IMR-90 (cell line): ENCODE measurements around the gene CFAP61. TPM values are rescaled to one million over a fixed set of nuclear protein-coding genes. Genes with fewer than 3 reads are reported as not detected.

Experiments used
- ATAC-seq: fragments of 200-7000 bp; cut with Tn5 transposase; 2 replicates; pipeline ENCODE4 v1.9.1; 2020; ENCODE audit warnings: low read depth, mild to moderate bottlenecking, moderate library complexity
- BruUV-seq: library from RNA; stranded (reverse); fragments of 400-500 nt; replicated peaks from 2 replicates; lab custom pipeline; 2021; lab: Mats Ljungman, UMichigan
- CTCF ChIA-PET: fragments of 300-600 bp; formaldehyde crosslinking; extraction: SDS; loops from one replicate; lab custom pipeline; 2021; ENCODE audit warnings: antibody characterized with exemption; lab: Yijun Ruan, JAX
- POLR2A ChIA-PET: fragments of 300-600 bp; sonication (Branson Sonifier 250); formaldehyde crosslinking; loops from one replicate; lab custom pipeline; 2022; ENCODE audit warnings: antibody characterized with exemption; ENCODE audit not compliant: unreplicated experiment; lab: Charles Lee
- DNase-seq: peaks from one replicate; pipeline ENCODE4 v3.0.0; 2013
- H2AFZ ChIP-seq: replicated peaks from 2 replicates; pipeline ENCODE3; 2013; ENCODE audit warnings: low read length, mild to moderate bottlenecking; ENCODE audit not compliant: poor library complexity
- H2AK5ac ChIP-seq: 2 replicates; pipeline ENCODE4 v1.6.1; 2013; ENCODE audit warnings: low read depth, low read length, inconsistent platforms
- H2AK9ac ChIP-seq: replicated peaks from 2 replicates; pipeline ENCODE3; 2013; ENCODE audit warnings: mild to moderate bottlenecking, low read depth, low read length, moderate library complexity; ENCODE audit not compliant: poor library complexity
- H2BK120ac ChIP-seq: 2 replicates; pipeline ENCODE4 v1.6.1; 2013; ENCODE audit warnings: low read depth, low read length, inconsistent platforms
- H2BK15ac ChIP-seq: 3 replicates; pipeline ENCODE4 v1.6.1; 2013; ENCODE audit warnings: low read depth, low read length, inconsistent platforms
- H2BK20ac ChIP-seq: 2 replicates; pipeline ENCODE4 v1.6.1; 2013; ENCODE audit warnings: low read depth, mild to moderate bottlenecking, inconsistent platforms, low read length, moderate library complexity
- H2BK5ac ChIP-seq: 2 replicates; pipeline ENCODE4 v1.6.1; 2013; ENCODE audit warnings: mild to moderate bottlenecking, low read depth, low read length, inconsistent platforms; ENCODE audit not compliant: poor library complexity, severe bottlenecking
- H3K14ac ChIP-seq: replicated peaks from 2 replicates; pipeline ENCODE4 v1.6.1; 2013; ENCODE audit warnings: low read depth, low read length, inconsistent platforms
- H3K18ac ChIP-seq: 2 replicates; pipeline ENCODE4 v1.6.1; 2013; ENCODE audit warnings: low read depth, low read length, control low read depth
- H3K23ac ChIP-seq: 2 replicates; pipeline ENCODE4 v1.6.1; 2013; ENCODE audit warnings: low read depth, low read length, inconsistent platforms
- H3K27ac ChIP-seq: 2 replicates; pipeline ENCODE4 v1.5.1; 2013; ENCODE audit warnings: mild to moderate bottlenecking, control low read depth, low read length; ENCODE audit not compliant: insufficient read depth
- H3K27me3 ChIP-seq: 2 replicates; pipeline ENCODE4 v1.6.1; 2013; ENCODE audit warnings: low read length; ENCODE audit not compliant: control insufficient read depth, insufficient read depth
- H3K36me3 ChIP-seq: 2 replicates; pipeline ENCODE4 v1.6.1; 2013; ENCODE audit warnings: low read length, mixed read lengths; ENCODE audit not compliant: control insufficient read depth, insufficient read depth
- H3K4ac ChIP-seq: 2 replicates; pipeline ENCODE4 v1.6.1; 2013; ENCODE audit warnings: low read depth, low read length, inconsistent platforms
- H3K4me1 ChIP-seq: 2 replicates; pipeline ENCODE4 v1.6.1; 2013; ENCODE audit warnings: low read length, mixed read lengths; ENCODE audit not compliant: control insufficient read depth, insufficient read depth
- H3K4me2 ChIP-seq: 2 replicates; pipeline ENCODE4 v1.6.1; 2013; ENCODE audit warnings: low read depth, mild to moderate bottlenecking, control low read depth, low read length, moderate library complexity
- H3K4me3 ChIP-seq: 2 replicates; pipeline ENCODE4 v1.5.1; 2013; ENCODE audit warnings: low read depth, mild to moderate bottlenecking, control low read depth, low read length, moderate library complexity; ENCODE audit not compliant: insufficient read depth
- H3K56ac ChIP-seq: 2 replicates; pipeline ENCODE4 v1.6.1; 2013; ENCODE audit warnings: low read length, inconsistent platforms; ENCODE audit not compliant: insufficient read depth; ENCODE audit errors: extremely low read depth
- H3K79me1 ChIP-seq, 2 experiments: 2 replicates each; pipeline ENCODE4 v1.6.1; 2013; ENCODE audit warnings: low read length in 2 of 2, inconsistent platforms in 1 of 2, low read depth in 1 of 2
- H3K9ac ChIP-seq: 2 replicates; pipeline ENCODE4 v1.6.1; 2013; ENCODE audit warnings: low read depth, low read length, control low read depth
- H3K9me1 ChIP-seq: 2 replicates; pipeline ENCODE4 v1.6.1; 2013; ENCODE audit warnings: low read length, inconsistent platforms; ENCODE audit not compliant: insufficient read depth
- H3K9me3 ChIP-seq: 2 replicates; pipeline ENCODE4 v1.6.1; 2013; ENCODE audit warnings: low read length; ENCODE audit not compliant: control insufficient read depth, insufficient read depth
- H4K20me1 ChIP-seq: 2 replicates; pipeline ENCODE4 v1.6.1; 2013; ENCODE audit warnings: low read length, inconsistent platforms; ENCODE audit not compliant: insufficient read depth
- H4K5ac ChIP-seq: 2 replicates; pipeline ENCODE4 v1.6.1; 2013; ENCODE audit warnings: mild to moderate bottlenecking, low read depth, low read length, control low read depth
- H4K8ac ChIP-seq, 2 experiments: 2 replicates each; pipeline ENCODE4 v1.6.1; 2013; ENCODE audit warnings: low read depth in 2 of 2, low read length in 2 of 2, control low read depth in 1 of 2, inconsistent platforms in 1 of 2
- H4K91ac ChIP-seq: 2 replicates; pipeline ENCODE4 v1.6.1; 2013; ENCODE audit warnings: low read depth, low read length, inconsistent platforms; ENCODE audit not compliant: insufficient read depth
- BHLHE40 ChIP-seq: fragments of 150-350 bp; IDR thresholded peaks from 2 replicates; pipeline ENCODE4 v1.6.1; 2016; ENCODE audit warnings: mild to moderate bottlenecking, low read depth, low read length
- RAD21 ChIP-seq: IDR thresholded peaks from 2 replicates; pipeline ENCODE4 v1.6.1; 2012; ENCODE audit warnings: low read length, improper control_type of control experiment
- RFX5 ChIP-seq: IDR thresholded peaks from 2 replicates; pipeline ENCODE4 v1.8.0; 2012; ENCODE audit warnings: low read depth, mild to moderate bottlenecking, low read length, moderate library complexity
- WGBS, 2 experiments: methylation state at CpG; one replicate each; pipeline versions ENCODE4 v1.1.5 to v1.1.7; 2013; ENCODE audit warnings: missing lambda C conversion rate in 2 of 2; ENCODE audit not compliant: insufficient read length in 1 of 2; ENCODE audit errors: extremely low coverage in 2 of 2; 5-methylcytosine and 5-hydroxymethylcytosine counted together
- dilution Hi-C: fragments of 300-500 bp; cut with HindIII; formaldehyde crosslinking; loops from one replicate; pipeline ENCODE4 v1.14.3; 2018; ENCODE audit warnings: low sequenced_read_pairs; ENCODE audit not compliant: unreplicated experiment
- in situ Hi-C: fragments of 300-500 bp; cut with MboI; formaldehyde crosslinking; loops from 3 replicates; pipeline ENCODE4 v1.14.3; 2019; ENCODE audit warnings: low sequenced_read_pairs, inconsistent platforms, mixed read lengths
- intact Hi-C: fragments of 100-400 bp; cut with micrococcal nuclease; formaldehyde crosslinking; loops from 2 replicates; pipeline ENCODE4 v1.10.0; 2022
- polyA plus RNA-seq, 3 experiments: library from polyadenylated mRNA; depleted of rRNA; stranded (reverse); fragments of >200 nt; gene quantifications; 2 replicates each; pipeline ENCODE4 v1.2.3, GENCODE V29; 2012; ENCODE audit warnings: low replicate concordance in 1 of 3
- total RNA-seq: library from RNA; depleted of rRNA; stranded (reverse); fragments of >200 nt; gene quantifications from 2 replicates; pipeline ENCODE4 v1.2.3, GENCODE V29; 2012
- TF ChIP-seq, protein P1 (sequence below): fragments of 150-350 bp; IDR thresholded peaks from 2 replicates; pipeline ENCODE4 v1.6.1; 2016; ENCODE audit warnings: low read depth, mild to moderate bottlenecking, low read length, moderate library complexity, borderline replicate concordance

The CFAP61 gene
- total and polyA plus RNA-seq, 2 of the 4 experiments (the other 2 are of a cell fraction): 0.07 TPM; not detected in 1

DNA sequence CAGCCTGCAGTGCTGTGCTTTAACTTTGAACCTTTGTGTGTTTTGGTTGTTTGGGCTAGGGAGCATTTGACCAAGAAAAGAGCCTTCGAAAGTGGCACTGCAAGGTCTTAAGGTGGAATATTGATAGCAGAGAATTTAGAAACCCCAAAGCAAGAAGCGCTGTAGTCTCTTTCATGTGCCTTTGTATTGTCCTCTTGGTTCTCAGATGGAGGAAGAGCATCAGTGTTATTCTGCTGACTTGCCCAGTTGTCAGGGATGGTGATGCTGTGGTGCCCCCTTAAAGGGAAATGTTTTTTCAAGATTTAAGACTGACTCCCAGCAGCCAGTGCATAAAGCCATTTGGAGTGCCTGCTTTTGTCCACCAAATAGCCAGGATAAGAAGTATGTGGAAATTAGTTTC is 212.9 kb downstream of the CFAP61 start:
- Histone ChIP-seq H4K5ac (no peak overlapping the region), H3K9ac (no peak overlapping the region), H3K27ac (no peak overlapping the region), H3K4me1 (no peaks in the 10 kb centered on the region), H2AK5ac (no peak overlapping the region), H2BK15ac (no peak overlapping the region), H3K4me3 (no peak overlapping the region), H3K18ac (no peak overlapping the region), H2AK9ac (no peak overlapping the region), H4K8ac (no peak overlapping the region), H3K4me2 (no peak overlapping the region), H3K79me1 (no peaks in the 10 kb centered on the region), H4K91ac (no peak overlapping the region), H3K9me1 (no peaks in the 10 kb centered on the region), H4K20me1 (no peaks in the 10 kb centered on the region), H2AFZ (no peak overlapping the region), H2BK20ac (no peak overlapping the region), H2BK5ac (no peak overlapping the region), H3K27me3 (no peaks in the 10 kb centered on the region), H3K36me3 (no peaks in the 10 kb centered on the region), H3K4ac (no peak overlapping the region), H3K9me3 (no peaks in the 10 kb centered on the region), H2BK120ac (no peak overlapping the region), H3K56ac (no peak overlapping the region), H3K23ac (no peak overlapping the region), H3K14ac (no peak overlapping the region)
- intact Hi-C loops (no loop called here), dilution Hi-C loops (no loop called here), in situ Hi-C loops (no loop called here)
- TF ChIP-seq RFX5 (no peak), BHLHE40 (no peak), RAD21 (no peak)
- TF ChIP-seq, protein P1, sequence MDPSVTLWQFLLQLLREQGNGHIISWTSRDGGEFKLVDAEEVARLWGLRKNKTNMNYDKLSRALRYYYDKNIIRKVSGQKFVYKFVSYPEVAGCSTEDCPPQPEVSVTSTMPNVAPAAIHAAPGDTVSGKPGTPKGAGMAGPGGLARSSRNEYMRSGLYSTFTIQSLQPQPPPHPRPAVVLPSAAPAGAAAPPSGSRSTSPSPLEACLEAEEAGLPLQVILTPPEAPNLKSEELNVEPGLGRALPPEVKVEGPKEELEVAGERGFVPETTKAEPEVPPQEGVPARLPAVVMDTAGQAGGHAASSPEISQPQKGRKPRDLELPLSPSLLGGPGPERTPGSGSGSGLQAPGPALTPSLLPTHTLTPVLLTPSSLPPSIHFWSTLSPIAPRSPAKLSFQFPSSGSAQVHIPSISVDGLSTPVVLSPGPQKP: no peak
- no CpG with 5 or more reads among the region's 2 CpGs for WGBS, 2 experiments
- DNase-seq (no peak), ATAC-seq (no peak)
- no TSS peak for BruUV-seq
- CTCF ChIA-PET: no interaction called here
- POLR2A ChIA-PET: no interaction called here
